Measurements from ENCODE around the gene SBNO2. TPM values are rescaled to one million over a fixed set of nuclear protein-coding genes. Genes with fewer than 3 reads are reported as not detected.

The SBNO2 gene
- total RNA-seq, 1 donor from 2014 or later, result 54.0 TPM

DNA sequence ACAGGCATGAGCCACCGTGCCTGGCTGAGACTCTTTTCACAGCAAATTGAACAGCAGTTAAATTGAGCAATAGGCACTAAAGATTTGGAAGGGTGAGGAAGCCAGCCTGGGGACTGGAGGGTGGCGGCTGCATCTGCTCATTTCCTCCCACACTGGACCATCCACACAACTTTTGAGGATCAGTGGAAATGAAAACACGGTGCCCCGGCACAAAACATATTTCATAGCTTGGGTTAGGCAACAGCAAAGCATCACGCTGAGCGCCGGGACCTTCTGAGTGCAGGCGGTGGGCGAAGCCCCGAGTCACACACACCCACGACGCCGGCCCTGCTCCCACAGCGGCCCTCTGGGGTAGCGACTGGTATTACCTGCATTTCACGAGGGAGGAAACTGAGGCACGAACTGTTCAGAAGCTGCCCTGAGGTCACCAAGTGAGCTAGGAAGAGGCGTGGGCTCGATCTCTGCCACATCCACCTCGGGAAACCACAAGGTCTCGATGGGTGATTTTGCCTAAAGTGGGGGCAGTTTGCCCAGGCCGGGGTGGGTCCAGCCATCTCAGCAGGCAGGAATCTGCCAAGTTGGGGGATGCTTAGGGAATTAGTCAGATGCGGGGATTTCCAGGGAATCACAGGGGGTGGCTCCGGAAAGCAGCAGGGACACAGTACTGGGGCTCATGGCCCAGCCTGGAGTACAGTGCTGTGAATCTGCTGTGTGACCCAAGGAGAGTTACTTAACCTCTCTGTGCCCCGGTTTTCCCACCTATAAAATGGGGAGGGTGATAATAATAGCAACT, 3.5 kb upstream of the SBNO2 start:
- no peaks in the 10 kb centered on the region for H3K9me3 ChIP-seq
- no peak overlapping the region for H3K4me3 ChIP-seq
- peak overlapping the region; percentile 84 for H3K27ac ChIP-seq
- no peaks in the 10 kb centered on the region for H3K36me3 ChIP-seq
- intact Hi-C loops (cut with DNase I), result no loop called here
- TF ChIP-seq, protein P1, sequence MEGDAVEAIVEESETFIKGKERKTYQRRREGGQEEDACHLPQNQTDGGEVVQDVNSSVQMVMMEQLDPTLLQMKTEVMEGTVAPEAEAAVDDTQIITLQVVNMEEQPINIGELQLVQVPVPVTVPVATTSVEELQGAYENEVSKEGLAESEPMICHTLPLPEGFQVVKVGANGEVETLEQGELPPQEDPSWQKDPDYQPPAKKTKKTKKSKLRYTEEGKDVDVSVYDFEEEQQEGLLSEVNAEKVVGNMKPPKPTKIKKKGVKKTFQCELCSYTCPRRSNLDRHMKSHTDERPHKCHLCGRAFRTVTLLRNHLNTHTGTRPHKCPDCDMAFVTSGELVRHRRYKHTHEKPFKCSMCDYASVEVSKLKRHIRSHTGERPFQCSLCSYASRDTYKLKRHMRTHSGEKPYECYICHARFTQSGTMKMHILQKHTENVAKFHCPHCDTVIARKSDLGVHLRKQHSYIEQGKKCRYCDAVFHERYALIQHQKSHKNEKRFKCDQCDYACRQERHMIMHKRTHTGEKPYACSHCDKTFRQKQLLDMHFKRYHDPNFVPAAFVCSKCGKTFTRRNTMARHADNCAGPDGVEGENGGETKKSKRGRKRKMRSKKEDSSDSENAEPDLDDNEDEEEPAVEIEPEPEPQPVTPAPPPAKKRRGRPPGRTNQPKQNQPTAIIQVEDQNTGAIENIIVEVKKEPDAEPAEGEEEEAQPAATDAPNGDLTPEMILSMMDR (IDR thresholded peaks at IDR 0.05), result peak in 1 of 3 experiments; percentile 33
- TF ChIP-seq POLR2AphosphoS5 (IDR thresholded peaks at IDR 0.05; ENCODE audit: insufficient read depth in 1 of 2, low read depth in 1 of 2) (peak in 1 of 2 donors; percentile 83), POLR2A (IDR thresholded peaks at IDR 0.05) (no peak)
- peaks cover 40% of the 10 kb centered on the region for H3K4me1 ChIP-seq
- DNase-seq (ENCODE audit: extremely low spot score in 2 of 2), result no peak
- H3K27me3 ChIP-seq, result no peaks in the 10 kb centered on the region

DNA sequence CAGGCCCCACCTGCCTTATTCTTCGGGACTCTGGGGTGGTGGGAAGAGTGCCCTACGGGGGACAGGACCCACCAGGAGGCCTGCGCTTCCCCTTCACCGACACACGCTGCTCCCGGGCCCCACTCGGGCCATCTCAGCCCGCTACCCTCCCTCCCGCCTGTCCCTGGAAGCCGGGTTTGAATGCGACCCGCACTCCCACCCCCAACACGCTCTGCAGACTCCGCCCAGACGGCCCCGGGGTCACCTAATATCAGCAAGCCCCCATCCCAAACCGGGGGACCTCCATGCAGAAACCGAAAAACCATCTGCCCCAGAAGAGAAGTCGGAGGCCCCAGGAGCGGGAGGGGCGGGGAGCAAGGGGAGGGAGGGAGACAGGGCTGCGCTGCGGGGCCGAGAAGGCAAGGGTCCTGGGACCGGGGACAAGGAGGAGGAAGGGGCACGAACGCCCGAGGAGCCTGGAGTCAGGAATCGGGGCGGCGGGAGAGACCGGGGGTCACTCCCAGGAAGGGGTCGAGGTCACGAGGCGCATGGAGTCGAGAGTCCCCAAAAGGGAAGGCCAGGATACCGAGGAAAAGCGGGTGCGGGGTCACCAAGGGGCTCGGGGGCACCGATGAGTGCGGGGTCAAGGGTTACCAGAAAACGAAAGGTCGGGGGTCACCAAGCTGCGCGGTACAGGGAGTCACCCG, 766 bp downstream of the SBNO2 start:
- Histone ChIP-seq H3K27ac (peak overlapping the region; percentile 95), H3K9me3 (no peaks in the 10 kb centered on the region), H3K36me3 (no peaks in the 10 kb centered on the region), H3K4me3 (peak overlapping the region; percentile 57 to 77), H3K27me3 (no peaks in the 10 kb centered on the region), H3K4me1 (peaks cover 72% of the 10 kb centered on the region)
- intact Hi-C loops (cut with DNase I), result loop anchor here (5.0 kb wide), 1 partner anchor 41 kb away; no protein-coding TSS in a partner anchor
- no peak for DNase-seq (ENCODE audit: extremely low spot score in 2 of 2)
- no peak for TF ChIP-seq POLR2AphosphoS5 (IDR thresholded peaks at IDR 0.05; ENCODE audit: insufficient read depth in 1 of 2, low read depth in 1 of 2)
- TF ChIP-seq, protein P1 (IDR thresholded peaks at IDR 0.05), result no peak
- TF ChIP-seq POLR2A (IDR thresholded peaks at IDR 0.05), result no peak

DNA sequence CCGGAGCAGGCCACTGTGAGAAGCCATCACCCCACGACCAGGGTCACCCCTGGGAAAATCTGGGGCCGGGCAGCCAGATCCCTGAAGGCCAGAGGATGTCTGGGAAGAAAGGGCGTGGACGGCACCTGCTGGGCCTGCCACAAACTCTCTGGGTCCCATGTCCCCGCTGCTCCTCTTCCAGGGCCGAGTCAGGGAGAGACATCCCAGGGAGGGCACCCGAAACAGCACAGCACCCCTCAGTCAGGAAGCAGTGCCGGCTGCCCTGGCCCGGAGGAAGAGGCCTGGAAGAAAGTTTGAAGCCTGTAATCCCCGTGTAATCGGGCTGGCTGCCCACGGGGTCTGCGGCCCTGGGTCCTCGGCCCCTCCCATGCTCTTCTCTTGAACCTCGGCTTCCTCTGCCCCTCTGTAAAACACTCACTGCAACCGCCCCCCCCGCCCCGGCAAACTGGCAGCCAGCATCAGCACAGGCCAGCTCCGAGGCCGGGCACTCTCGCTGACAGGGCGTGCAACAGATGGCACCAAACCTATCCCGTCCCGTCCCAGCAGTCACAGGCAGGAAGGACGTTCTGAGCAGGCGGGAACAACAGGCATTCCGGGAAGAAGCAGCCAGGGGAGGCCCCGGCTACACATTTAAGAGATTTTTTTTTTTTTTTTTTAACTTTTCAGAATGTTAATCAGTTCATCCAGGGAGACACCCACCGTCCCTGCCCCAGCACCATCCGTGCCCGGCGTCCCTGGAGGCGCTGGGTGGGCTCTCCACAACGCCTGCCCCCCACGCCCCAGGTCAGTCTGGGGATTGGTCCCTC, 1.5 kb downstream of the SBNO2 start:
- no peak for TF ChIP-seq POLR2A (IDR thresholded peaks at IDR 0.05)
- TF ChIP-seq POLR2AphosphoS5 (IDR thresholded peaks at IDR 0.05; ENCODE audit: insufficient read depth in 1 of 2, low read depth in 1 of 2), result peak in 1 of 2 donors; percentile 47
- H3K27ac ChIP-seq, result peak overlapping the region; percentile 95
- DNase-seq (ENCODE audit: extremely low spot score in 2 of 2), result no peak
- H3K4me1 ChIP-seq, result peaks cover 74% of the 10 kb centered on the region
- no peaks in the 10 kb centered on the region for H3K27me3 ChIP-seq
- peak overlapping the region; percentile 57 to 77 for H3K4me3 ChIP-seq
- no peaks in the 10 kb centered on the region for H3K36me3 ChIP-seq
- no peaks in the 10 kb centered on the region for H3K9me3 ChIP-seq
- intact Hi-C loops (cut with DNase I), result loop anchor here (5.0 kb wide), 1 partner anchor 40 kb away; no protein-coding TSS in a partner anchor

DNA sequence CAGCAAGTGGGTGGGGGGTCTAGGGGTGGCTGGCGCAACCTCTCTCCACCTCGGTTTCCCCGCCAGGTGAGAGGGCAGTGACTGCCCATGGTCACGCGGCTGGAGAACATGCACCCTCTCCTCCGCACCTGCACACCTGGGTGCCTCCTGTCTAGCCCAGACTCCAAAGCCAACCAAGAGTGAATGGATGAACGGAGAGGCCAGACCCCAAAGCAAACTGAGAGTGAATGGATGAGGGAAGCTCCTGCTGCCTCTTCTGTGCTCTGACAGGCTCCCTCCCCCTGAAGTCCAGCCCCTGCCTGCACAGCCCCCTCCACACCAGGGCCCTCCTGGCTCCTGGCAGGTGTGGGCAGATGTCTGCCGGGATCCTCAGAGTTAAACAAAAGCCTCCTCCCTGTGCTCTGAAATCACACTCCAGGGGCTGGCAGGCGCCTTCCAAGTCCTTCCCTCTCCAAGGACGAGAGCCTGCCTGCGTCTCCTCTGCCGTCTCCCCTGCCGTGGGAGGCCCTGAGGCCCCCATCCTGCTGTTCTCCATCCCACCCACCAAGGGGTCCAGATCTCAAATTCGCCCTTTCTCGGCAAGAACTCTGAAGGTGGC, 2.2 kb downstream of the SBNO2 start:
- H3K9me3 ChIP-seq, result no peaks in the 10 kb centered on the region
- H3K27me3 ChIP-seq, result no peaks in the 10 kb centered on the region
- DNase-seq (ENCODE audit: extremely low spot score in 2 of 2), result no peak
- H3K36me3 ChIP-seq, result peaks cover 0 to 2% of the 10 kb centered on the region in 2 donors
- peak overlapping the region; percentile 95 for H3K27ac ChIP-seq
- TF ChIP-seq, protein P1 (IDR thresholded peaks at IDR 0.05), result no peak
- TF ChIP-seq POLR2A (IDR thresholded peaks at IDR 0.05) (no peak), POLR2AphosphoS5 (IDR thresholded peaks at IDR 0.05; ENCODE audit: insufficient read depth in 1 of 2, low read depth in 1 of 2) (no peak)
- intact Hi-C loops (cut with DNase I), result loop anchor here (5.0 kb wide), 1 partner anchor 40 kb away; no protein-coding TSS in a partner anchor
- H3K4me3 ChIP-seq, result peak overlapping the region; percentile 57 to 77
- peaks cover 74% of the 10 kb centered on the region for H3K4me1 ChIP-seq

All from vagina (tissue), 2 donors.